Activated naive CD8-positive, alpha-beta T cell treated with anti-CD3 and anti-CD28 coated beads for 36 hours (primary cell): ENCODE data around the gene TAF11L3. TPM values are rescaled to one million over a fixed set of nuclear protein-coding genes. Genes with fewer than 3 reads are reported as not detected.
"Not testable (repeated sequence)": the region's sequence is repeated elsewhere in the genome, so short reads cannot be mapped to it uniquely, and the experiment has no call there.

Source experiments
- DNase-seq: peaks from one replicate; pipeline ENCODE4 v3.0.0; 2021
- H3K27ac Mint-ChIP-seq: one replicate; pipeline ENCODE4 v1.8.0; 2022; ENCODE audit warnings: mild to moderate bottlenecking, moderate library complexity, mixed read lengths
- H3K27me3 Mint-ChIP-seq: one replicate; pipeline ENCODE4 v1.8.0; 2022; ENCODE audit warnings: mild to moderate bottlenecking, mixed read lengths
- H3K36me3 Mint-ChIP-seq: one replicate; pipeline ENCODE4 v1.8.0; 2021; ENCODE audit warnings: mild to moderate bottlenecking, mixed read lengths
- H3K4me1 Mint-ChIP-seq: one replicate; pipeline ENCODE4 v1.8.0; 2021; ENCODE audit warnings: mixed read lengths
- H3K4me3 Mint-ChIP-seq: one replicate; pipeline ENCODE4 v1.8.0; 2022; ENCODE audit warnings: mild to moderate bottlenecking, moderate library complexity, mixed read lengths
- H3K9me3 Mint-ChIP-seq: one replicate; pipeline ENCODE4 v1.8.0; 2022; ENCODE audit warnings: mixed read lengths
- total RNA-seq, 2 experiments: library from RNA; stranded (reverse); gene quantifications; one replicate each; pipeline ENCODE4 v1.2.3, GENCODE V29; 2021

The TAF11L3 gene
- total RNA-seq, 2 experiments from 2014 or later = not detected

GRCh38 chr5:17521501-17521900 lies 3.3 kb downstream of the TAF11L3 start, which contains the start of gene TAF11L4:
TSS of gene TAF11L4 (plus strand) at chr5:17521801.
- H3K4me1 Mint-ChIP-seq, H3K4me3 Mint-ChIP-seq: not testable (repeated sequence)

GRCh38 chr5:17524935-17525334 lies 6.8 kb downstream of the TAF11L3 start, which contains the start of gene TAF11L5:
TSS of gene TAF11L5 (plus strand) at chr5:17525235.
- H3K27ac Mint-ChIP-seq, DNase-seq, H3K36me3 Mint-ChIP-seq, H3K9me3 Mint-ChIP-seq, H3K4me3 Mint-ChIP-seq, H3K4me1 Mint-ChIP-seq, H3K27me3 Mint-ChIP-seq: not testable (repeated sequence)

More at GRCh38 chr5:17521501-17521900, 3.3 kb downstream of the TAF11L3 start, which contains the start of gene TAF11L4:
- H3K27me3 Mint-ChIP-seq, H3K36me3 Mint-ChIP-seq, H3K9me3 Mint-ChIP-seq, H3K27ac Mint-ChIP-seq, DNase-seq: not testable (repeated sequence)

GRCh38 chr5:17526504-17526903 lies 8.3 kb downstream of the TAF11L3 start:
- H3K27ac Mint-ChIP-seq, H3K36me3 Mint-ChIP-seq, H3K9me3 Mint-ChIP-seq, H3K4me3 Mint-ChIP-seq, DNase-seq, H3K27me3 Mint-ChIP-seq, H3K4me1 Mint-ChIP-seq: not testable (repeated sequence)

- not testable (repeated sequence) for H3K36me3 Mint-ChIP-seq, H3K4me3 Mint-ChIP-seq, DNase-seq, H3K9me3 Mint-ChIP-seq, H3K27ac Mint-ChIP-seq, H3K4me1 Mint-ChIP-seq, H3K27me3 Mint-ChIP-seq
Measured at GRCh38 chr5:17528369-17528768, 10.2 kb downstream of the TAF11L3 start, which contains the start of gene TAF11L6. TSS of gene TAF11L6 (plus strand) at chr5:17528669.

Other genes starting within 250 kb of the TAF11L3 start
- not detected for gene TAF11L2, start 20.1 kb upstream of the TAF11L3 start, total RNA-seq
- gene TAF11L4, start 3.4 kb downstream of the TAF11L3 start, total RNA-seq = not detected
- not detected for gene TAF11L5, start 6.9 kb downstream of the TAF11L3 start, total RNA-seq
- not detected for gene TAF11L6, start 10.3 kb downstream of the TAF11L3 start, total RNA-seq
- gene TAF11L7, start 67.4 kb downstream of the TAF11L3 start, total RNA-seq = not detected
- gene TAF11L8, start 72.6 kb downstream of the TAF11L3 start, total RNA-seq = not detected
- gene TAF11L9, start 76.0 kb downstream of the TAF11L3 start, total RNA-seq = not detected
- gene TAF11L10, start 79.5 kb downstream of the TAF11L3 start, total RNA-seq = not detected
- gene TAF11L11, start 85.8 kb downstream of the TAF11L3 start, total RNA-seq = not detected
- gene TAF11L12, start 92.0 kb downstream of the TAF11L3 start, total RNA-seq = not detected
- not detected for gene TAF11L13, start 113.7 kb downstream of the TAF11L3 start, total RNA-seq
- not detected for gene TAF11L14, start 116.1 kb downstream of the TAF11L3 start, total RNA-seq